GM18498 (cell line): ENCODE data around the gene SMG6.
"Not testable (repeated sequence)": the region's sequence is repeated elsewhere in the genome, so short reads cannot be mapped to it uniquely, and the experiment has no call there.

ENCODE experiments used
- ATAC-seq: cut with Tn5 transposase; IDR thresholded peaks from one replicate; pipeline ENCODE4 v1.9.1; 2021; ENCODE audit warnings: mild to moderate bottlenecking, moderate library complexity; ENCODE audit not compliant: unreplicated experiment

Gene SMG6

GRCh38 chr17:2181206-2181896, 122.2 kb downstream of the SMG6 start:
- no peak for ATAC-seq

GRCh38 chr17:2180768-2181167, 122.8 kb downstream of the SMG6 start:
- ATAC-seq = no peak

GRCh38 chr17:2179615-2180295, 123.8 kb downstream of the SMG6 start:
- no peak for ATAC-seq

GRCh38 chr17:2178798-2179501, 124.6 kb downstream of the SMG6 start:
- no peak for ATAC-seq

GRCh38 chr17:2177235-2177811, 126.3 kb downstream of the SMG6 start:
- ATAC-seq = no peak

- no peak for ATAC-seq
Observed at GRCh38 chr17:2176499-2177169, 127.0 kb downstream of the SMG6 start.

GRCh38 chr17:2175294-2175628, 128.3 kb downstream of the SMG6 start:
- no peak for ATAC-seq

- no peak for ATAC-seq
Observed at GRCh38 chr17:2174468-2175293, 128.9 kb downstream of the SMG6 start.

GRCh38 chr17:2174014-2174413, 129.6 kb downstream of the SMG6 start:
- no peak for ATAC-seq

- ATAC-seq = no peak
Observed at GRCh38 chr17:2172999-2173398, 130.6 kb downstream of the SMG6 start.

- ATAC-seq = no peak
Observed at GRCh38 chr17:2172077-2172851, 131.3 kb downstream of the SMG6 start.

- ATAC-seq = no peak
Observed at GRCh38 chr17:2171702-2172076, 131.9 kb downstream of the SMG6 start.

- no peak for ATAC-seq
Observed at GRCh38 chr17:2170023-2170422, 133.6 kb downstream of the SMG6 start.

GRCh38 chr17:2165723-2166122, 137.9 kb downstream of the SMG6 start:
- not testable (repeated sequence) for ATAC-seq

- no peak for ATAC-seq
Observed at GRCh38 chr17:2158396-2158780, 145.2 kb downstream of the SMG6 start.

- no peak for ATAC-seq
Observed at GRCh38 chr17:2157675-2158395, 145.8 kb downstream of the SMG6 start.

- ATAC-seq = no peak
Observed at GRCh38 chr17:2157081-2157480, 146.5 kb downstream of the SMG6 start.

GRCh38 chr17:2156666-2157065, 146.9 kb downstream of the SMG6 start:
- no peak for ATAC-seq

GRCh38 chr17:2155573-2155972, 148.0 kb downstream of the SMG6 start:
- no peak for ATAC-seq
